GM23338 (cell line): ENCODE results near the gene CADPS. TPM values are rescaled to one million over a fixed set of nuclear protein-coding genes. Genes with fewer than 3 reads are reported as not detected.

Source experiments
- ATAC-seq: fragments of 200-7000 bp; cut with Tn5 transposase; 3 replicates; pipeline ENCODE4 v1.9.1; 2020
- DNase-seq: peaks from one replicate; pipeline ENCODE4 v3.0.0-alpha.2; 2015; ENCODE audit warnings: low spot score
- H2AFZ ChIP-seq: fragments of 200-600 bp; sonication (generic); 2 replicates; pipeline ENCODE4 v1.8.0; 2016; ENCODE audit warnings: antibody characterized with exemption, mild to moderate bottlenecking, moderate library complexity
- H3F3A ChIP-seq: fragments of 200-600 bp; sonication (generic); replicated peaks from 2 replicates; pipeline ENCODE4 v1.8.0; 2017; ENCODE audit warnings: antibody characterized with exemption, mixed run types, low read depth
- H3K27ac ChIP-seq: fragments of 200-600 bp; sonication (generic); 2 replicates; pipeline ENCODE4 v1.6.1; 2016; ENCODE audit warnings: low read depth
- H3K27me3 ChIP-seq: fragments of 200-600 bp; sonication (generic); 2 replicates; pipeline ENCODE4 v1.8.0; 2016; ENCODE audit warnings: mild to moderate bottlenecking, mixed run types, moderate library complexity; ENCODE audit not compliant: insufficient read depth
- H3K36me3 ChIP-seq: fragments of 200-600 bp; sonication (generic); 2 replicates; pipeline ENCODE4 v1.8.0; 2016; ENCODE audit warnings: mild to moderate bottlenecking; ENCODE audit not compliant: insufficient read depth
- H3K4me1 ChIP-seq: fragments of 200-600 bp; sonication (generic); 2 replicates; pipeline ENCODE4 v1.8.0; 2016; ENCODE audit warnings: mild to moderate bottlenecking, moderate library complexity; ENCODE audit not compliant: insufficient read depth
- H3K4me2 ChIP-seq: fragments of 200-600 bp; sonication (generic); 2 replicates; pipeline ENCODE4 v1.7.1; 2017; ENCODE audit warnings: mixed run types
- H3K4me3 ChIP-seq: fragments of 200-600 bp; sonication (generic); 2 replicates; pipeline ENCODE4 v1.6.1; 2016; ENCODE audit warnings: mixed run types
- H3K79me2 ChIP-seq: fragments of 200-600 bp; sonication (generic); replicated peaks from 2 replicates; pipeline ENCODE4 v1.8.0; 2017; ENCODE audit warnings: mild to moderate bottlenecking; ENCODE audit not compliant: insufficient read depth
- H3K9me2 ChIP-seq: fragments of 200-600 bp; sonication (generic); 2 replicates; pipeline ENCODE4 v1.8.0; 2017; ENCODE audit not compliant: insufficient read depth
- H4K20me1 ChIP-seq: fragments of 200-600 bp; sonication (generic); replicated peaks from 2 replicates; pipeline ENCODE4 v1.8.0; 2017; ENCODE audit warnings: mild to moderate bottlenecking; ENCODE audit not compliant: insufficient read depth
- H3K27ac Mint-ChIP-seq: 2 replicates; pipeline ENCODE4 v1.8.0; 2020; ENCODE audit warnings: inconsistent platforms, mild to moderate bottlenecking, moderate library complexity, mixed read lengths
- H3K27me3 Mint-ChIP-seq: 3 replicates; pipeline ENCODE4 v1.8.0; 2022; ENCODE audit warnings: low read depth, mild to moderate bottlenecking, moderate library complexity, mixed read lengths, inconsistent platforms; ENCODE audit not compliant: insufficient read depth, poor library complexity
- H3K36me3 Mint-ChIP-seq: 3 replicates; pipeline ENCODE4 v1.8.0; 2021; ENCODE audit warnings: low read depth, mild to moderate bottlenecking, inconsistent platforms, moderate library complexity, mixed read lengths
- H3K4me1 Mint-ChIP-seq: 3 replicates; pipeline ENCODE4 v1.8.0; 2020; ENCODE audit warnings: mild to moderate bottlenecking, inconsistent platforms, mixed read lengths
- H3K4me3 Mint-ChIP-seq: 3 replicates; pipeline ENCODE4 v1.8.0; 2021; ENCODE audit warnings: moderate library complexity, mild to moderate bottlenecking, inconsistent platforms, mixed read lengths
- H3K9me3 Mint-ChIP-seq: 3 replicates; pipeline ENCODE4 v1.8.0; 2020; ENCODE audit warnings: moderate library complexity, mild to moderate bottlenecking, inconsistent platforms, mixed read lengths
- CREB1 ChIP-seq: fragments of 250-450 bp; sonication (Bioruptor Pico); IDR thresholded peaks from 2 replicates; pipeline ENCODE4 v1.5.0; 2020; ENCODE audit warnings: low read depth, mild to moderate bottlenecking, moderate library complexity
- CTCF ChIP-seq, 2 experiments: fragments of 200-600 bp in 1 of 2; sonication (generic) in 1 of 2; conservative IDR thresholded peaks; 2 replicates each; pipeline versions ENCODE4 v1.5.1 to v1.6.1; 2016 to 2017; ENCODE audit warnings: antibody characterized with exemption in 2 of 2, low read depth in 2 of 2, mild to moderate bottlenecking in 2 of 2, moderate library complexity in 1 of 2
- EZH2 ChIP-seq: fragments of 200-600 bp; sonication (generic); IDR thresholded peaks from one replicate; pipeline ENCODE4 v1.8.0; 2017; ENCODE audit warnings: antibody characterized with exemption, mild to moderate bottlenecking, low read depth; ENCODE audit not compliant: unreplicated experiment
- EZH2phosphoT487 ChIP-seq: fragments of 200-600 bp; sonication (generic); IDR thresholded peaks from one replicate; pipeline ENCODE4 v1.8.1; 2018; ENCODE audit warnings: antibody characterized with exemption; ENCODE audit not compliant: unreplicated experiment
- JUNB ChIP-seq: IDR thresholded peaks from one replicate; pipeline ENCODE4 v1.6.1; 2016; ENCODE audit warnings: antibody characterized with exemption; ENCODE audit not compliant: unreplicated experiment
- ZNF114 ChIP-seq: fragments of 250-450 bp; sonication (Bioruptor Pico); IDR thresholded peaks from 2 replicates; pipeline ENCODE4 v1.5.0; 2020; ENCODE audit warnings: mild to moderate bottlenecking, moderate library complexity
- ZNF331 ChIP-seq: fragments of 250-450 bp; sonication (Bioruptor Pico); IDR thresholded peaks from 2 replicates; pipeline ENCODE4 v1.5.0; 2020; ENCODE audit warnings: low read depth, mild to moderate bottlenecking, moderate library complexity
- polyA plus RNA-seq: library from polyadenylated mRNA; unstranded; fragments of >200 nt; fragmentation: Nextera tagmentation; extraction: Ambion mirVana; gene quantifications from 2 replicates; pipeline ENCODE4 v1.2.1, GENCODE V29; 2016
- total RNA-seq: library from RNA; depleted of rRNA; stranded (reverse); fragments of >200 nt; shearing (Covaris generic); gene quantifications from 2 replicates; pipeline ENCODE4 v1.2.3, GENCODE V29; 2014
- TF ChIP-seq, protein P1 (sequence below): fragments of 250-450 bp; sonication (Bioruptor Pico); IDR thresholded peaks from 2 replicates; pipeline ENCODE4 v1.5.0; 2020; ENCODE audit warnings: mild to moderate bottlenecking, moderate library complexity
- TF ChIP-seq, protein P2 (sequence below): IDR thresholded peaks from 2 replicates; pipeline ENCODE4 v1.6.1; 2016; ENCODE audit warnings: antibody characterized with exemption

The CADPS gene
- total and polyA plus RNA-seq, 2 experiments from 2014 or later: 14.7 to 22.0 TPM

- H3K36me3 ChIP-seq: no peaks in the 10 kb centered on the region
- no peak overlapping the region for H3K27ac ChIP-seq
- no peaks in the 10 kb centered on the region for H3K9me3 Mint-ChIP-seq
- DNase-seq (no peak), ATAC-seq (no peak)
- H3K27me3 ChIP-seq: no peaks in the 10 kb centered on the region
- no peak overlapping the region for H2AFZ ChIP-seq
- TF ChIP-seq ZNF331 (CRISPR knock-in tag): no peak
- TF ChIP-seq EZH2phosphoT487: no peak
- TF ChIP-seq, protein P1, sequence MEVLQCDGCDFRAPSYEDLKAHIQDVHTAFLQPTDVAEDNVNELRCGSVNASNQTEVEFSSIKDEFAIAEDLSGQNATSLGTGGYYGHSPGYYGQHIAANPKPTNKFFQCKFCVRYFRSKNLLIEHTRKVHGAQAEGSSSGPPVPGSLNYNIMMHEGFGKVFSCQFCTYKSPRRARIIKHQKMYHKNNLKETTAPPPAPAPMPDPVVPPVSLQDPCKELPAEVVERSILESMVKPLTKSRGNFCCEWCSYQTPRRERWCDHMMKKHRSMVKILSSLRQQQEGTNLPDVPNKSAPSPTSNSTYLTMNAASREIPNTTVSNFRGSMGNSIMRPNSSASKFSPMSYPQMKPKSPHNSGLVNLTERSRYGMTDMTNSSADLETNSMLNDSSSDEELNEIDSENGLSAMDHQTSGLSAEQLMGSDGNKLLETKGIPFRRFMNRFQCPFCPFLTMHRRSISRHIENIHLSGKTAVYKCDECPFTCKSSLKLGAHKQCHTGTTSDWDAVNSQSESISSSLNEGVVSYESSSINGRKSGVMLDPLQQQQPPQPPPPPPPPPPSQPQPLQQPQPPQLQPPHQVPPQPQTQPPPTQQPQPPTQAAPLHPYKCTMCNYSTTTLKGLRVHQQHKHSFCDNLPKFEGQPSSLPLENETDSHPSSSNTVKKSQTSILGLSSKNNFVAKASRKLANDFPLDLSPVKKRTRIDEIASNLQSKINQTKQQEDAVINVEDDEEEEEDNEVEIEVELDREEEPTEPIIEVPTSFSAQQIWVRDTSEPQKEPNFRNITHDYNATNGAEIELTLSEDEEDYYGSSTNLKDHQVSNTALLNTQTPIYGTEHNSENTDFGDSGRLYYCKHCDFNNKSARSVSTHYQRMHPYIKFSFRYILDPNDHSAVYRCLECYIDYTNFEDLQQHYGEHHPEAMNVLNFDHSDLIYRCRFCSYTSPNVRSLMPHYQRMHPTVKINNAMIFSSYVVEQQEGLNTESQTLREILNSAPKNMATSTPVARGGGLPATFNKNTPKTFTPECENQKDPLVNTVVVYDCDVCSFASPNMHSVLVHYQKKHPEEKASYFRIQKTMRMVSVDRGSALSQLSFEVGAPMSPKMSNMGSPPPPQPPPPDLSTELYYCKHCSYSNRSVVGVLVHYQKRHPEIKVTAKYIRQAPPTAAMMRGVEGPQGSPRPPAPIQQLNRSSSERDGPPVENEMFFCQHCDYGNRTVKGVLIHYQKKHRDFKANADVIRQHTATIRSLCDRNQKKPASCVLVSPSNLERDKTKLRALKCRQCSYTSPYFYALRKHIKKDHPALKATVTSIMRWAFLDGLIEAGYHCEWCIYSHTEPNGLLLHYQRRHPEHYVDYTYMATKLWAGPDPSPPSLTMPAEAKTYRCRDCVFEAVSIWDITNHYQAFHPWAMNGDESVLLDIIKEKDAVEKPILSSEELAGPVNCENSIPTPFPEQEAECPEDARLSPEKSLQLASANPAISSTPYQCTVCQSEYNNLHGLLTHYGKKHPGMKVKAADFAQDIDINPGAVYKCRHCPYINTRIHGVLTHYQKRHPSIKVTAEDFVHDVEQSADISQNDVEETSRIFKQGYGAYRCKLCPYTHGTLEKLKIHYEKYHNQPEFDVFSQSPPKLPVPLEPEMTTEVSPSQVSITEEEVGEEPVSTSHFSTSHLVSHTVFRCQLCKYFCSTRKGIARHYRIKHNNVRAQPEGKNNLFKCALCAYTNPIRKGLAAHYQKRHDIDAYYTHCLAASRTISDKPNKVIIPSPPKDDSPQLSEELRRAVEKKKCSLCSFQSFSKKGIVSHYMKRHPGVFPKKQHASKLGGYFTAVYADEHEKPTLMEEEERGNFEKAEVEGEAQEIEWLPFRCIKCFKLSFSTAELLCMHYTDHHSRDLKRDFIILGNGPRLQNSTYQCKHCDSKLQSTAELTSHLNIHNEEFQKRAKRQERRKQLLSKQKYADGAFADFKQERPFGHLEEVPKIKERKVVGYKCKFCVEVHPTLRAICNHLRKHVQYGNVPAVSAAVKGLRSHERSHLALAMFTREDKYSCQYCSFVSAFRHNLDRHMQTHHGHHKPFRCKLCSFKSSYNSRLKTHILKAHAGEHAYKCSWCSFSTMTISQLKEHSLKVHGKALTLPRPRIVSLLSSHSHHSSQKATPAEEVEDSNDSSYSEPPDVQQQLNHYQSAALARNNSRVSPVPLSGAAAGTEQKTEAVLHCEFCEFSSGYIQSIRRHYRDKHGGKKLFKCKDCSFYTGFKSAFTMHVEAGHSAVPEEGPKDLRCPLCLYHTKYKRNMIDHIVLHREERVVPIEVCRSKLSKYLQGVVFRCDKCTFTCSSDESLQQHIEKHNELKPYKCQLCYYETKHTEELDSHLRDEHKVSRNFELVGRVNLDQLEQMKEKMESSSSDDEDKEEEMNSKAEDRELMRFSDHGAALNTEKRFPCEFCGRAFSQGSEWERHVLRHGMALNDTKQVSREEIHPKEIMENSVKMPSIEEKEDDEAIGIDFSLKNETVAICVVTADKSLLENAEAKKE (CRISPR knock-in tag): no peak
- TF ChIP-seq CTCF (conservative IDR thresholded peaks at IDR 0.05; ENCODE audit: low read depth in 2 of 2): no peak
- TF ChIP-seq CREB1 (CRISPR knock-in tag): no peak
- no peak for TF ChIP-seq JUNB
- TF ChIP-seq ZNF114 (CRISPR knock-in tag): no peak
- TF ChIP-seq EZH2: no peak
- TF ChIP-seq, protein P2, sequence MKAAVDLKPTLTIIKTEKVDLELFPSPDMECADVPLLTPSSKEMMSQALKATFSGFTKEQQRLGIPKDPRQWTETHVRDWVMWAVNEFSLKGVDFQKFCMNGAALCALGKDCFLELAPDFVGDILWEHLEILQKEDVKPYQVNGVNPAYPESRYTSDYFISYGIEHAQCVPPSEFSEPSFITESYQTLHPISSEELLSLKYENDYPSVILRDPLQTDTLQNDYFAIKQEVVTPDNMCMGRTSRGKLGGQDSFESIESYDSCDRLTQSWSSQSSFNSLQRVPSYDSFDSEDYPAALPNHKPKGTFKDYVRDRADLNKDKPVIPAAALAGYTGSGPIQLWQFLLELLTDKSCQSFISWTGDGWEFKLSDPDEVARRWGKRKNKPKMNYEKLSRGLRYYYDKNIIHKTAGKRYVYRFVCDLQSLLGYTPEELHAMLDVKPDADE: no peak
- H4K20me1 ChIP-seq: no peaks in the 10 kb centered on the region
- no peaks in the 10 kb centered on the region for H3K27me3 Mint-ChIP-seq
- no peaks in the 10 kb centered on the region for H3F3A ChIP-seq
- no peak overlapping the region for H3K4me3 ChIP-seq
- H3K4me1 Mint-ChIP-seq: peaks cover 37% of the 10 kb centered on the region
- H3K4me2 ChIP-seq: no peak overlapping the region
- H3K4me1 ChIP-seq: peaks cover 32% of the 10 kb centered on the region
- H3K79me2 ChIP-seq: no peaks in the 10 kb centered on the region
- H3K36me3 Mint-ChIP-seq: no peaks in the 10 kb centered on the region
- H3K9me2 ChIP-seq: no peaks in the 10 kb centered on the region
- H3K27ac Mint-ChIP-seq: no peak overlapping the region
- H3K4me3 Mint-ChIP-seq: no peak overlapping the region
Observed at GRCh38 chr3:62532796-62533195, 342.4 kb downstream of the CADPS start.
